ENCODE results near the gene CLEC11A.

CLEC11A gene

GRCh38 chr19:50695251-50696093 lies 27.7 kb upstream of the CLEC11A start (continued):
- TF ChIP-seq KLF10 (tag by site-specific recombination; IDR thresholded peaks at IDR 0.05) (no peak), SP2 (tag by site-specific recombination; IDR thresholded peaks at IDR 0.05) (peak; percentile 20; the same call in 1 of the 2 replicates), OVOL3 (tag by site-specific recombination; IDR thresholded peaks at IDR 0.05) (no peak), ZNF341 (tag by site-specific recombination; IDR thresholded peaks at IDR 0.05; ENCODE audit: low read depth) (peak; percentile 77), ZIC2 (tag by site-specific recombination; IDR thresholded peaks at IDR 0.05) (peak; percentile 45), FEZF1 (tag by site-specific recombination; IDR thresholded peaks at IDR 0.05) (no peak), GLIS2 (tag by site-specific recombination; IDR thresholded peaks at IDR 0.05) (peak; percentile 50; the same call in 1 of the 2 replicates), ZBTB7A (tag by site-specific recombination; IDR thresholded peaks at IDR 0.05; ENCODE audit: low read depth) (0 out of 2 replicates have a peak, but pooled peaks have one; percentile 11), ZBTB10 (tag by site-specific recombination; IDR thresholded peaks at IDR 0.05) (peak; percentile 44; the same call in 1 of the 2 replicates), OSR2 (tag by site-specific recombination; IDR thresholded peaks at IDR 0.05) (no peak), ZNF600 (tag by site-specific recombination; IDR thresholded peaks at IDR 0.05) (0 out of 2 replicates have a peak, but pooled peaks have one; percentile 34), ZBTB48 (tag by site-specific recombination; IDR thresholded peaks at IDR 0.05) (no peak), ZNF560 (tag by site-specific recombination; IDR thresholded peaks at IDR 0.05; ENCODE audit: borderline replicate concordance) (peak; percentile 26; the same call in 1 of the 2 replicates)

GRCh38 chr19:50696094-50696483 lies 27.1 kb upstream of the CLEC11A start:
- no peak overlapping the region for H3K4me3 ChIP-seq (ENCODE audit: low read depth, low read length)
- ChIA-PET POLR2A (no interaction called here), CTCF (interaction anchor here (0.6 kb wide), 1 partner anchor 9 kb away, joined by 3 read pairs; no protein-coding TSS in a partner anchor)

More at GRCh38 chr19:50696094-50696483, 27.1 kb upstream of the CLEC11A start:
- Histone ChIP-seq H3K9me3 (ENCODE audit: control insufficient read depth, insufficient read depth, low read depth, low read length) (no peaks in the 10 kb centered on the region), H3K36me3 (ENCODE audit: control insufficient read depth in 2 of 2, insufficient read depth in 1 of 2, low read length in 2 of 2) (no peaks in the 10 kb centered on the region), H3K4me1 (ENCODE audit: control insufficient read depth, insufficient read depth, low read length) (no peaks in the 10 kb centered on the region), H3K27ac (ENCODE audit: extremely low read depth, low read depth, low read length) (no peak overlapping the region)
- TF ChIP-seq ZBTB10 (tag by site-specific recombination; IDR thresholded peaks at IDR 0.05), result peak; percentile 91
- TF ChIP-seq ZNF10 (tag by site-specific recombination; IDR thresholded peaks at IDR 0.05), result no peak
- no peak for TF ChIP-seq ZNF558 (tag by site-specific recombination; IDR thresholded peaks at IDR 0.05)
- no peak for TF ChIP-seq ZNF677 (tag by site-specific recombination; IDR thresholded peaks at IDR 0.05)
